IPS-18a (cell line): ENCODE results near the gene ADAP1.
"Not testable (repeated sequence)": the region's sequence is repeated elsewhere in the genome, so short reads cannot be mapped to it uniquely, and the experiment has no call there.

ENCODE experiments used
- H3K27ac ChIP-seq: one replicate; pipeline ENCODE4 v1.5.1; 2013; ENCODE audit warnings: low read length
- H3K27me3 ChIP-seq: one replicate; pipeline ENCODE4 v1.6.1; 2013; ENCODE audit warnings: mild to moderate bottlenecking, low read length; ENCODE audit not compliant: control insufficient read depth, insufficient read depth
- H3K36me3 ChIP-seq: one replicate; pipeline ENCODE4 v1.6.1; 2013; ENCODE audit warnings: low read depth, low read length; ENCODE audit not compliant: control insufficient read depth
- H3K4me1 ChIP-seq: one replicate; pipeline ENCODE4 v1.6.1; 2013; ENCODE audit warnings: low read depth, low read length; ENCODE audit not compliant: control insufficient read depth
- H3K4me3 ChIP-seq: one replicate; pipeline ENCODE4 v1.5.1; 2013; ENCODE audit warnings: low read length
- H3K9ac ChIP-seq: one replicate; pipeline ENCODE4 v1.6.1; 2013; ENCODE audit warnings: mild to moderate bottlenecking, low read length, moderate library complexity
- H3K9me3 ChIP-seq: one replicate; pipeline ENCODE4 v1.6.1; 2013; ENCODE audit warnings: low read depth, low read length; ENCODE audit not compliant: control insufficient read depth

Gene ADAP1

DNA sequence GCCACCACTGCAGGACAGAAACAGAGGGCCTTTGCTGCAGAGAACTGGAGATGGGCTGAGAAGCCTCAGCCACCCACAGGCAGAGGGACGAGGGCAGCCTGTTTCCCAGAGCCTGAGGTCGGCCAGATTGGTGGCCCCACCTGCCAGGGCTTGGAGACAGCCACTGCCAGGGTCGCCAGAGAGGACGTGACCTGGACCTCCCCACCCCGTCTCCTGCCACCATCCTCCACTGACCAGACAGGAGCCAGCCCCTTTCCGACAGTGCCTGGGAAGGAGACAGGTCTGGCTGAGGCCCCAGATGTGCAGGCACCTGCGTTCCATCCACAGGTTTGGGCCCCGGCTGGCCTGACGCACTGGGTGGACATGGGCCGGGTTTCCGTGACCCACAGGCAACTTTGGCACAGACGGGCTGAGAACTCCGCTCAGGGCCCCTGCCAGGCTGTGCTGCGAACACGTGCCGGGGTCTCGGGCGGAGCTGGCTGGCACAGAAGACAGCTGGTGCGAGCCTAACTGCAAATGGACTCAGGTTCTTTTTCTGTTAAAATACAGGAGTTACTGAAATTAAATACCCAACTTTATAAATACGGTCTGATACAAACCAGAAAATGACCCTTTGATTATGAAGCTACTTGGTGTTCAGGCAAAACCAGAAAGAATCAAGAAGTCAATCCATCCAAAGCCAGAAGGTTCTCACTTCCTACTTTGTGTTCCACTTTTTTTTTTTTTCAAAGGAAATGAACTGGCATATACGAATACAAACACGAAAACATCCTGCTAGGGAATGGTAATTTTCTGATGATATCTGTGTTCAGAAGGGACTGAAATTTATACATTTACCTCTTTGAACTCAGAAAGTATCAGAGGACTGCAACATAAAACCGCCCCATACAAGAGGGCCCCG is 14.0 kb upstream of the ADAP1 start:
- no peak overlapping the region for H3K9ac ChIP-seq
- H3K27me3 ChIP-seq, result no peaks in the 10 kb centered on the region
- H3K27ac ChIP-seq, result no peak overlapping the region
- H3K4me3 ChIP-seq, result no peak overlapping the region
- peaks cover 2% of the 10 kb centered on the region for H3K4me1 ChIP-seq
- H3K36me3 ChIP-seq, result peaks cover 27% of the 10 kb centered on the region
- H3K9me3 ChIP-seq, result no peaks in the 10 kb centered on the region

DNA sequence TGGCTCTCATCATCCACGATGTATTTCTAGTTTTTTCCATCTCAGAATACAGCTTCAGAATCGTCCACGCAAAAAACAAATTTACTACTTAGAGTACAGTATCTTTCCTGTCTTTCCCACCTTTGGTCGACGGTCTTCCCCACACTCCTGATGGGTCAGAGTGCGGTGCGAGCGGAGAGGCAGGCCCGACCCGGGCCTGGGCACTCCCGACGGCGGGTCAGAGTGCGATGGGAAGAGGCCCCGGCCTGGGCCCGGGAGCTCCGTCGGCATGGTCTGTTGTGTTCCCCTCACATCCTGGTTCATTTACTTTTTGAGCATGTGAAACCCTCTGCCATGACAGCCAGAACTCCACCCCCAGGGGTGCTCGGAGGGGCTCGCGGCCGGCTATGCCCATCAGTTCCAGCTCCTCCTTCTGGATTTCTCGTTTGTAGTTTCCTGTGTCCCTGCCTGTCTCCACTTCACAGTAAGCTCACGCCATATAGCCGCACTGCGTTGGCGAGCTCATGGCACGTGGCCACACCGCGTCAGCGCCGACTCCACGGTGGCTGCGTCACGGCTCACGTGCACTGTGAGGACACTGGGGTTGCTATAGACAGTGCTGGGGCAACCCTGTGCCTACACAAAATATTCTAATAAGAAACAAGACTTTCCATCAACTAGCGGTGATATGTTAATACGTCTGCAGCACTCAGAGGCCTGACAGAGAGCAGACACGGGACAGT is 13.0 kb upstream of the ADAP1 start:
- H3K27me3 ChIP-seq, result no peaks in the 10 kb centered on the region
- no peak overlapping the region for H3K9ac ChIP-seq
- no peak overlapping the region for H3K27ac ChIP-seq
- no peak overlapping the region for H3K4me3 ChIP-seq
- H3K4me1 ChIP-seq, result peaks cover 4% of the 10 kb centered on the region
- peaks cover 20% of the 10 kb centered on the region for H3K36me3 ChIP-seq
- no peaks in the 10 kb centered on the region for H3K9me3 ChIP-seq

GRCh38 chr7:966291-967069 is 12.0 kb upstream of the ADAP1 start:
- Histone ChIP-seq H3K36me3 (peaks cover 13% of the 10 kb centered on the region), H3K9me3 (no peaks in the 10 kb centered on the region), H3K27me3 (no peaks in the 10 kb centered on the region), H3K4me1 (peaks cover 4% of the 10 kb centered on the region), H3K4me3 (no peak overlapping the region), H3K9ac (no peak overlapping the region), H3K27ac (no peak overlapping the region)

DNA sequence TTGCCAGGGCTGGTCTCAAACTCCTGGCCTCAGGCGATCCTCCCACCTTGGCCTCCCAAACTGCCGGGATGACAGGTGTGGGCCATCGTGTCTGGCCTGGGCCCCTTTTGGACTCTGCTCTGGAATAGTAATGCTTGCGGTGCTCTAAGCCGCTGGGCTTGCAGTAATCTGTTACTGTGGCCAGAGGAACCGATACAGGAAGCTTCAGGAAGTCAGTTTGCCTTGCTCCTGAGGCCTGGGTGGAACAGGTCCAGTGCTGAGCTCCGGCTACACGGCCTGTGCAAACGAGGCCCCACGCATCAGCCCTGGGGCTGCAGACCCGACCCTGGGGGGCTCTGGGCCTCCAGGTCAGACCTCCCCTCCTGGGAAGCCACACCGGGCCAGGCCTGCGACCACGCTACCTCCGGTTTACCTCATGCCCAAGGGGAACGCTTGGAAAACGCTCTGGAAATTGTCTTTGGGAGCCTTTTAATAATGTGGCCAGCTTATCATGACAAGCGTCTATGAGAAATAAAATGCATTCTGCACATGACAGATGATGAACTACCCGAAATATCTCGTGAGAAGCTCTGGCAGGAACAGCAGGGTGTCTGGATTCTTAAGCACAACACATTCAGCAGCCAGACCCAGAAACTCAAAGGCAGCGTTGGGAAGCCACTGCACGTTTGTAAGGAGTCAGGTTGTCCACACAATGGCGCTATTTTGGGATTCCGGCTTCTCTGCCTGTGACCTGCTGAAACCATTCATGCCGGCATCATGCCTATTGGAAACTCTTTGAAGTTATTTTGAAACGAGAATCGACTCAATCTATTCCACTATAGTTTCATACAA is 10.1 kb upstream of the ADAP1 start:
- no peak overlapping the region for H3K9ac ChIP-seq
- H3K4me3 ChIP-seq, result no peak overlapping the region
- no peak overlapping the region for H3K27ac ChIP-seq
- peaks cover 4% of the 10 kb centered on the region for H3K4me1 ChIP-seq
- H3K9me3 ChIP-seq, result no peaks in the 10 kb centered on the region
- H3K36me3 ChIP-seq, result peaks cover 13% of the 10 kb centered on the region
- H3K27me3 ChIP-seq, result no peaks in the 10 kb centered on the region

- H3K36me3 ChIP-seq, result peaks cover 6% of the 10 kb centered on the region
- no peak overlapping the region for H3K27ac ChIP-seq
- no peak overlapping the region for H3K4me3 ChIP-seq
- peaks cover 4% of the 10 kb centered on the region for H3K4me1 ChIP-seq
- no peak overlapping the region for H3K9ac ChIP-seq
- H3K27me3 ChIP-seq, result no peaks in the 10 kb centered on the region
- H3K9me3 ChIP-seq, result no peaks in the 10 kb centered on the region
Observed at GRCh38 chr7:963236-964078, 9.0 kb upstream of the ADAP1 start.

- no peaks in the 10 kb centered on the region for H3K36me3 ChIP-seq
- no peak overlapping the region for H3K27ac ChIP-seq
- no peak overlapping the region for H3K9ac ChIP-seq
- peaks cover 4% of the 10 kb centered on the region for H3K4me1 ChIP-seq
- no peak overlapping the region for H3K4me3 ChIP-seq
- H3K9me3 ChIP-seq, result no peaks in the 10 kb centered on the region
- no peaks in the 10 kb centered on the region for H3K27me3 ChIP-seq
Observed at GRCh38 chr7:962401-963081, 8.1 kb upstream of the ADAP1 start.

DNA sequence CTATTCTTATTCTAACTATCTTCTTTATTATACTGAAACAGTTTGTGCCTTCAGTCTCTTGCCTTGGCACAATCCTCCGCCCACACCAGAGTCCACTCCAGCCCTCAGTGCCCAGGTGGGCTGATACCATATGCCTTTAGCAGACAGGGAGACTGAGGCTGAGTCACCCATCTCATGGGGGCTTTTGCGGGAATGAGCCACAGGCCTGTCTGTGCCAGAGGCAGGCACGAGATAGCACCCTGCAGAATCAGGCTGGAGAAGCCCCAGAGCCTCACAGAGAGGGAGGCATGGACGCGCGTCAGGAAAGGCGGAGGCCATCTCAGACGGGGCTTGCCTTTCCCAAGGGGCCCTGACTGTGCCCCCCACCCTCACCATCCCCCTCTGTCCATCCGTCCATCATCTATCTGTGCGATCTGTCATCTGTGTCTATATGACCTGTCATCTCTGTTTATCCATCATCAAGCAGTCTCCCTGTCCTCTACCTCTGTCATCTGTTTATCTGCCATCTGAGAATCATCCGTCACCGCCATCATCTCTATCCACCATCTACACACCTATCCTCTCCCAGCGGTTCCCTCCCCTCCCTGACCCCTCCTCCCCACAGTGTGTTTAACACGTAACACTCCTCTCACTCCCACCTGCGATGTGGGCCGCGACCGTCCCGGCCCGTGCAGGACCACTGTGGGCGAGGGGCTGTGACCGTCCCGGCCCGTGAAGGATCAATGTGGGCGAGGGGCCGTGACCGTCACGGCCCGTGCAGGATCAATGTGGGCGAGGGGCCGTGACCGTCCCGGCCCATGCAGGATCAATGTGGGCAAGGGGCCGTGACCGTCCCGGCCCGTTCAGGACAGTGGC is 7.3 kb upstream of the ADAP1 start:
- Histone ChIP-seq H3K4me3 (no peak overlapping the region), H3K4me1 (peaks cover 4% of the 10 kb centered on the region), H3K36me3 (no peaks in the 10 kb centered on the region), H3K9me3 (no peaks in the 10 kb centered on the region), H3K9ac (no peak overlapping the region), H3K27ac (no peak overlapping the region), H3K27me3 (no peaks in the 10 kb centered on the region)

DNA sequence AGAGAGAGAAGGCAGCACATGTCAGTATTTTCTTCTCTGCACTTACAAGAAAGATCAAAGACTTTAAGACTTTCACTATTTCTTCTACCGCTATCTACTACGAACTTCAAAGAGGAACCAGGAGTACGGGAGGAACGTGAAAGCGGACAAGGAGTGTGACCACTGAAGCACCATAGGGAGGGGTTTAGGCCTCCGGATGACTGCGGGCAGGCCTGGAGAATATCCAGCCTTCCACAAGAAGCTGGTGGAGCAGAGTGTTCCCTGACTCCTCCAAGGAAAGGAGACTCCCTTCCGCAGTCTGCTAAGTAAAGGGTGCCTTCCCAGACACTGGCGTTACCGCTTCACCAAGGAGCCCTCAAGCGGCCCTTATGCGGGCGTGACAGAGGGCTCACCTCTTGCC is 6.5 kb upstream of the ADAP1 start:
- H3K27ac ChIP-seq, H3K36me3 ChIP-seq, H3K27me3 ChIP-seq, H3K4me3 ChIP-seq, H3K4me1 ChIP-seq, H3K9ac ChIP-seq, H3K9me3 ChIP-seq: not testable (repeated sequence)

GRCh38 chr7:960269-960871 is 5.9 kb upstream of the ADAP1 start:
- no peaks in the 10 kb centered on the region for H3K36me3 ChIP-seq
- no peak overlapping the region for H3K9ac ChIP-seq
- H3K9me3 ChIP-seq, result no peaks in the 10 kb centered on the region
- peaks cover 8% of the 10 kb centered on the region for H3K27me3 ChIP-seq
- no peak overlapping the region for H3K27ac ChIP-seq
- no peak overlapping the region for H3K4me3 ChIP-seq
- peaks cover 4% of the 10 kb centered on the region for H3K4me1 ChIP-seq
